HTERT RPE-1 (cell line): ENCODE results near the gene GTPBP3.

Source experiments
- in situ Hi-C: fragments of 300-500 bp; cut with MboI; formaldehyde crosslinking; loops from 4 replicates; pipeline ENCODE4 v1.14.3; 2020; ENCODE audit warnings: low sequenced_read_pairs

Gene GTPBP3

DNA sequence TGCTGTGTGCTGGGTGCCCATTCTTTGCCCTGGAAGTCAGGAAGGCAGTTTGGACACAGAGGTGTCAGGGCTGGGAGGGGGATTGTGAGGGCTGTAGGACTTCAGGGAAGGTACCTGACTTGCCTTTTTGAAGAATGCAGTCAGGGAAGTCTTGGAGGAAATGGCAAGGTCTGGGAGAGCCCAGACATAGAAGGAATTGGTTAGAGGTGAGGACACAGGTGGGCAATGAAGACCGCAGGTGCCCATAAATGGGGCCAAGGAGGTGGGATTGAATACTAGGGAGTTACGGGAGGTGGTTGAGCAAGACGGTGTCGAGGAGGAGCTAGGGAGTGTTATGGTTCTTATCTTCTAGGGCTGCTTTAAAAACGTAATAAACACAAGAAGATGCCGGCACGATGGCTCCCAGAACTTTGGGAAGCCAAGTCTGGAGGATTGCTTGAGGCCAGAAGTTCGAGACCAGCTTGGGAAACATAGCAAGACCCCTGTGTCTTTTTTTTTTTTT lies 29.4 kb upstream of the GTPBP3 start:
- in situ Hi-C loops, result no loop called here

DNA sequence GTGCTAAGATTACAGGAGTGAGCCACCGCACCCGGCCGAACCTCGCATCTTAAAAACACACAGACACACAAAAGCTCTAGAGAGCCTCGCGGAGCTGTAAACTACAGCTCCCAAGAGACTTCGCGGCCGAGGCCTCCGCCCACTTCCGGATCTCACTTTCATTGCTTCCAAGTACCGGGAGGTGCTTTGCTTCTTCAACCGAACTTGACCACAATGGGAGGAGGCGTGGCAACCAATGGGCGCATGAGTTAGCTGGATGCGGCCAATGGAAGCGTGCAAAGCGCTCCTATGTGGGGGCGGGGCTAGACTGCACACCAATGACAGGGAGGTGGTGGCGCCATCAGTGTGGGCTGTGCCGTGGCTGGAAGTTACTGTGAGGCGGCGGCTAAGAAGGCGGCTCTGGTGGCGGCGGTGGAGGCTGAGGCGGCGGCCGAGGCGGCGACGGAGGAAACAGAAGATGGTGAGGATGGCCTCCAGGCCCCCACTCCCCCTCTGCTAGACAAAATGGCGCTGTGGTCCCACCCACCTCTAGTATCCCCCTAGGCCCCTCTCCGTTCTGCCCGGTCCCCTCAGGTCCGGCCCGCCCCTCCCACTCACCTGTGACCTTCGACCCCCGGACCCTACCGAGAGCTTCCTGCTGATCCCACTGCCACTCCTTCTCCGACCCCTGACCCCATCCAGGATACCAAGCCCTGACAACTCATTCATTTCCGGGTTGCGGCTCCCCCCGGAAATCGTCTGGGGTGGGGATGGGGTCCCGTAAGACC lies 28.0 kb upstream of the GTPBP3 start, which contains the start of gene DDA1:
Gene DDA1 (plus strand): TSS at position 366 of the 767 bp plus-strand sequence. CDS start 92 bp downstream, at position 458.
- in situ Hi-C loops, result no loop called here

GRCh38 chr19:17309965-17310461 lies 27.3 kb upstream of the GTPBP3 start:
- in situ Hi-C loops, result no loop called here

- in situ Hi-C loops, result no loop called here
These were observed 25.7 kb upstream of the GTPBP3 start for GRCh38 chr19:17311455-17312188.

- in situ Hi-C loops, result no loop called here
These were observed 24.9 kb upstream of the GTPBP3 start for GRCh38 chr19:17312189-17313113.

DNA sequence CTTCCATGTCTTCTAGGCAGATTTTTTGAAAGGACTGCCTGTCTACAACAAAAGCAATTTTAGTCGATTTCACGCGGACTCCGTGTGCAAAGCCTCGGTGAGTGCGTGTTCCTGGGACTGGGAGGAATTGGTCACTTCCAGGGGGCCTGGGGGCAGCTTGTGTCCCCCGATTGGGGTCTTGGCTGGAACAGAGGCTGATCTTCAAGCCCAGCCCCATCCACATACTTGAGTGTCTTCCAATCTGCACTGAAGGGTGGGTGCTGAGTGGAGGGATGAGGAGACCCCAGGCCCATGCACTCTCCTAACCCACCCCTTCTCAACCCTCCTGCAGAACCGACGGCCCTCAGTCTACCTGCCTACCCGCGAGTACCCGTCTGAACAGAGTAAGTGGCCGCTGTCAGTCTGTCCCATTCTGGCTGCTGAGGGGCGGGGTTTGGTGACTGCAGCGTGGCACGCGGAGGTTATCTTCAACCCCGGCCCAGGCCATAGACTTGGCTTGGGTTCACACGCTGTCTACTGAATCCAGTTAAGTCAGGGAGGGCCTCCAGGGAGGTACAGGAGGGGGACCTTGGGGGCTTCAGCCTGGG lies 23.3 kb upstream of the GTPBP3 start:
- in situ Hi-C loops, result no loop called here

- in situ Hi-C loops, result no loop called here
These were observed 18.4 kb upstream of the GTPBP3 start for GRCh38 chr19:17318966-17319365.

GRCh38 chr19:17319473-17320238 lies 17.7 kb upstream of the GTPBP3 start:
- in situ Hi-C loops, result no loop called here

- in situ Hi-C loops, result no loop called here
These were observed 16.9 kb upstream of the GTPBP3 start for GRCh38 chr19:17320435-17320834.

GRCh38 chr19:17321655-17322489 lies 15.5 kb upstream of the GTPBP3 start:
- in situ Hi-C loops, result no loop called here

- in situ Hi-C loops, result no loop called here
These were observed 14.5 kb upstream of the GTPBP3 start for GRCh38 chr19:17322854-17323253.

DNA sequence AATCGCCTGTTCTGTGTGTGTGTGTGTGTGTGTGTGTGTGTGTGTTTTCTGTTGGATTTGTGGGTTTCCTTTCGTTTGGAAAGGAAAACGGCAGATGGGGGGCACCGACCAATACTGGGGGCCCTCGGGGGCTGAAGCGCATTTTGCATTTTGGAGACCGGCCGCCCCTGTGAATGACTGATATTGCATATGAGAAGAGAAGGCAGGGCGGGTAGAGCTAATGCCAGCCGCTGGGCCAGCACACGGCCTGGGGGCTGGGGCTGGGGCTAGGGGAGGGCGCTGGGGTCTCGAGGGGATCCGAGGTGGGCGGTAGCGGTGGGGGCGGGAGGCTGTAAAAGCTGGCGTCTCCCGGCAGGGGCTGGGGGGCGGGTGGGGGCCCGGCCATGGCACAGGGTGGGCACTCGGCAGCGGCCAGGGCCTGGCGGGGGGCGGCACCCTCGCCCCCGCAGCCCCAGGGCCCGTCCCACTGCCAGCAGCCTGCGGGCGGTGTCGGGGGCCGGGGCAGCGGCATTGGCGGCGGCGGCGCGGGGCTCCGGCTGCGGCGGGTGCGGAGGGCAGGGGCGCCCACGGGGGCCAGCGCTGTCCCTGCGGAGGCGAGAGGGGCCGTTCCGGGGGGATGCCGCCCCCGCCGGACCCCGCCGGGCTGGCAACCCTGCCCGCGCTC lies 13.9 kb upstream of the GTPBP3 start:
- in situ Hi-C loops, result no loop called here

DNA sequence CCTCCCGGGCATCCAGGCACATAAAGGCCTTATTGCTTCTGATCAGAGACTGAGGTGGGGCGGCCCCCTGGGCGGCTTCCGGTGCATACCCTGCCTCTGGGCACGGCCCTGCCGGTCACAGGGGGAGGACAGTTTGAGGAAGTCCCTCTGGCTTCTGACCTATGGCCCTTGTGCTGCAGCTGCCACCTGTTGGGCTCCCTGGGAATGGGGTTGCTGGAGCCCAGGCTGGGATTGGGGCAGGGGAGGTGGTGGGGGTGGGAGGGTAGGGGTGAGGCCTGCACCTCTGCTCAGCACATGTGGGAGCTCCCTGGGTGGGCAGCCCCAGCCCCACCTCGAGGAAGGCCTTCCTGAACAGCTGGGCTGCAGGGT lies 13.4 kb upstream of the GTPBP3 start:
- in situ Hi-C loops, result no loop called here

DNA sequence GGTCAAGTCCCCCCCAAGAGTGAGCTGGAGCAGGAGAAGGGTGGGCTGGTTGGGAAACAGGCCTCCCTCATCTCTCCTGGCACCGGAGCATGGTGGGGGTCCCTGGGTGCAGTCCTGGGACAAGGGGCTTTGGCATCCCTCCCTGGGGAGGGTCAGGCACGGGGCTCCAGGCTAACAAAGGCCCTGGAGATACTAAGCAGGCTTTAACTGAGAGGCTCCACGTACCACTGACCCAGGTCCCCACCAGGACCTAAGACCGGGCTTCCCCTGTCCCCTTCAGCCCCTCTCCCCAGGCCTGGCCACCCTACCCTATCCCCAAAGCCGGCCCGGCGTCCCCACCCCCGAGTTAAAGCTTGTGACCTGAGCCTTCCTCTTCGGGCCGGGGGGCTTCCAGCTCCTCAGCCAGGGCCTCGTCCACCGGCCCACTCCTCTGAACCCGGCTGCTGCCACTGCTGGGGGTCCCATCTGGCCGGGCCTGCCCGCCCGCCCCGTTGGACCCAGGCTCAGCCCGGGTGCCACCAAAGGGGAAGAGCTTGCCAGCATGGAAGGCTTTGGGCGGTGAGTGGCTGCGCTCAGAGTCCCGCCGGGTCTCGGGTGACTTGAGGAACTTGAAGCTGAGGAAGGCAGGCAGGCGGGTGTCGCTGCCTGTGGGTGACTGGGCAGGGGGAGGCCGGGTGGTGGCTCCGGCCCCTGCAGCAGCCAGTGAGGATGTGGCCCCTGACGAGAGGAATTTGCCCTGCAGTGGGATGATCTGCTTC lies 12.8 kb upstream of the GTPBP3 start:
- in situ Hi-C loops, result no loop called here

DNA sequence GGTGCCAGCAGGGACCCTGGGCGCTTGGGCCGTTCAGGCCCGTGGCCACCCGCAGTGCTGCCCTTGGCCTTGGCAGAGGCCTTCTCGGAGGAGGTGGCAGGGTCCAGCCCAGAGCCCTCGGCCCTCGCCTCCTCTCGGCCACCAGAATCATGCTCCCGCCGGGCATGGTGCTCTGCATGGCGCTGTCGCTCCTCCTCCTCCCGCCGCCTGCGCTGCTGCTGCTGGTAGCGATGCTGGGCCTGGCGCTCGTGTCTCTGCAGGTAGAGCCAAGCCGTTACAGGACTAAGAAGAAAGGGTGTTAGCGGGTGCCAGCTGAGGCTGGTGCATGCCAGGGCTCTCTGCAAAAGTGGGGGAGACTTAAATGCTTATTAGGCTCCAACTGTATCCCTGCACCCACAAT lies 12.2 kb upstream of the GTPBP3 start:
- in situ Hi-C loops, result no loop called here

DNA sequence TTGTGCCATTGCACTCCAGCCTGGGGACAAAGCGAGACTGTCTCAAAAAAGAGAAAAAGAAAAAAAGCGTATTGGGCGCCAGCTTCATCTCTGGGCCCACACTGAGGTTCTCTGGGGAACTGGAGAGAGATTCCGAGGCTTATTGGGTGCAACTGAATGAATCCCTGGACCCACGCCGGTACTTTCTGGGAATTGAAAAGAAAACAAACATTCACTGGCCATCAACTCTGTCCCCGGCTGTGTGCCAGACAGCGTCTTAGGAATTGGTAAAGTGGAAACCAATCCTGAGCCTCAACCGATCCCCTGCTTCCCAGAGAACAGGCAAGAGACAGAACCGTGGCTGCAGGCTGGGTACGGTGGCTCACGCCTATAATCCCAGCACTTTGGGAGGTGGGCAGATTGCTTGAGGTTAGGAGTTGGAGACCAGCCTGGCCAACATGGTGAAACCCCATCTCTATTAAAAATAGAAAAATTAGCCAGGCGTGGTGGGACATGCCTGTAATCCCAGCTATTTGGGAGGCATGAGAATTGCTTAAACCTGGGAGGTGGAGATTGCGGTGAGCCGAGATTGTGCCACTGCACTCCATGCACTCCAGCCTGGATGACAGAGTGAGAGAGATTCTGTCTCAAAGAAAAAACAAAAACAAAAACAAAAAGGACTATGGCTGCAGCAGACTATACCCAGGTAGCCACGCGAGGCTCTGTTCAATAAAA lies 11.3 kb upstream of the GTPBP3 start:
- in situ Hi-C loops, result no loop called here

DNA sequence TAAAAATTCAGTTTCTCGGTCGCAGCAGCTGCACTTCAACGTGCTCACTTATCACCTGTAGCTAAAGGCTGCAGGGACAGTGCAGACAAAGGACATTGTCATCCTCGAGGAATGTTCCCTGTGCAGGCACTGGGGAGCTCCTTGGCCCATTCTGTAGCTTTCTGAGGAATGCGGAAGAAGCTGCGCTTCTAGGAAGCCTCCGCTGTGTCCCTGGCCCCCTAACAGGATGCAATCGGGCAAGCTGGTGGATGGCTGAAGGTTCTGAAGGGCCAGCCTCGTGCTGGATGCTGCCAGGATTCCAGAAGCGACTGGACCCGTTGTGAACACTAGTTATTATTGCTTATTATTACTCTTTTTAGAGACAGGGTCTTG lies 10.8 kb upstream of the GTPBP3 start:
- in situ Hi-C loops, result no loop called here
